ENCODE data around the gene PDE4D.
A peak's percentile ranks its signal among the peaks of the same experiment; 100 is the strongest.

PDE4D gene

DNA sequence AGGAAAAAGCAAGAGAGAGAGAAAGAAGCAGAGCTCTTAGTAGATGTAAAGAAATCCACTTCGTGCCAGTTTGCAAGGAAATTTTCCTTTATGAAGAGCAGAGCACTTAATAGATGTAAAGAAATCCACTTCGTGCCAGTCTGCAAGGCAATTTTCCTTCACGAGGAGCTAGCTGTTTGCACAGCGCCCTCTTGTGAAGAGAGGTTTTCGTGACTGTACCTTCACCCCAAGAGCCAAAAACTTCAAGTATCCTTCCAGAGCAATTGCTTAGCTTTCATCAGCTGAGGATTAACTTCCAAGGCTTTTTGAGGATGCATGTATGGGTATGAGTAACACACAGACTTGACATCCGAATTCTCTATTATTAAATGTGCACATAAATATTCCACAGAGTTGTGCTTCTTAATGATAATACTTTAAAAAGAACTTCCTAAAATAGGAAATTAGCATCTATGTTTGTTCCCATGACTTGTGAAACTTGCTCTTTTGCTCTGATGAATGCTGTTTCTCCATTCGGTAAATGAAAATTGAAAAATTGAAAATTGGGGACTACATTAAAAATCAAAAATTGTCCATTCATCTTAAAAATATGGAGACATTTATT is 525.6 kb downstream of the PDE4D start:
- DNase-seq (ENCODE audit: low spot score) = peak; percentile 70

- DNase-seq (ENCODE audit: low spot score) = no peak
Observed at GRCh38 chr5:59366784-59367183, 526.7 kb downstream of the PDE4D start.

DNA sequence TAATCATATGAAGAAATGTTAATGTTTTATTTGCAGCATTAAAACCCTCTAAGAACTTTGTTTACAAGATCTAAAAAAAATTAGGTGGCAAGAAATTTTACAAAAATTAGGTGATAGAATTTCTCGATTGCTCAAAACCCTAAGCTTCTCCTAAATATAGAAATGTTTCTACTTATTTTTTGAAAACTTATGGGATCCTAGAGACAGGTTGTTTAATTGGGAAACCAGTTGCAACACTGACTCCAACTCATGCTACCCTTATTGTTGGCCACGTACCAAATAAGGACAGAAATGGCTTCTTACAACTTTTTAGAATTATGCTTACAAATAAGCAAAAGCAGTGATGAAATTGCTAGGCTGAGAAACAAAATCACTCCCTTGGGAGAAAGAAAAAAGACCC is 531.1 kb downstream of the PDE4D start:
- no peak for DNase-seq (ENCODE audit: low spot score)

DNA sequence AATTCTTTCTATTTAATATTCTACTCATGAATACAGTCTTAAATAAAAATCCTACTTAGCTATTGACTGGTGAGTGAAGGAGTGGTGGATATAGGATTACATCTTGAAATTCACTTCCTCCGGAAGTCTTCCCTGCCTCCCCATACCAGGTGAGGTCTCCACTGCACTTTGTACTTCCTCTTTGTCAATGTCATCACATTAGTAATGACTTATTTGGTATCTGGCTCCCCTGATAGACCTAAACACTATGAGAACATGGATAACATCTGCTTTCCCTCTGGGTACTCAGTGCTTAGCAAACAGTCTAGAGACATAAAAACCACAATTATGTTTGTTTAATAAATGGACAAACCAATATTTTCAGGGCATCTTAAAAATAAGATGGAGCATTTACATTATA is 532.1 kb downstream of the PDE4D start:
- DNase-seq (ENCODE audit: low spot score) = no peak

- DNase-seq (ENCODE audit: low spot score) = no peak
Observed at GRCh38 chr5:59360130-59360555, 533.4 kb downstream of the PDE4D start.

GRCh38 chr5:59358005-59358861 is 535.3 kb downstream of the PDE4D start:
- DNase-seq (ENCODE audit: low spot score) = peak; percentile 25

DNA sequence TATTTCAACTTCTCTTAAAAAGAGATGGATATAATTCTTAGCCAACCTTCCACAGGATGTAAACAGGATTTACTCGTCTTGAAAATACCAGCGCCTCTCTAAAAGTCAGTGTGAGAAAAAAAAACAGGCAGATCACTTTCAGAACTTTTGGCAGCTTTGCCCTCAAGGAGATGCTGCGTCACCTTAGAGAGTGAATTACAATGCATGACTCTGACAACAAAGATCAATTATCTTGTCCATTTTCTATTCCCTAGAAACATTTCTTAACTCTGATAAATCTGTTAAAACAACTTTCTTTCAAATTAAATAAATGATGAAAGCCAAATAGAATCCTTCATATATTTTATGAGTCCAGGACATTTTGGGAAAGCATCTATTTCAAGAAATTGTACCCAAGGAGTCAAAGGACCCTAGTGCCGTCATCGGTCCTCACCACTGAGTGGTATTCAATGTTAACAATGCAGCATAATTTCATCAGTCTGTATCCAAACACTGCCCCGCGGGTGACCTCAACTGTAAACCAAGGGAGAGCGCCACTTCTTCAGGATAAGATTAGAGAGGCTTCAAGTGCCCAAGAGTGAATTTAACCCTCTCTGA is 536.0 kb downstream of the PDE4D start:
- DNase-seq (ENCODE audit: low spot score) = peak; percentile 87

DNA sequence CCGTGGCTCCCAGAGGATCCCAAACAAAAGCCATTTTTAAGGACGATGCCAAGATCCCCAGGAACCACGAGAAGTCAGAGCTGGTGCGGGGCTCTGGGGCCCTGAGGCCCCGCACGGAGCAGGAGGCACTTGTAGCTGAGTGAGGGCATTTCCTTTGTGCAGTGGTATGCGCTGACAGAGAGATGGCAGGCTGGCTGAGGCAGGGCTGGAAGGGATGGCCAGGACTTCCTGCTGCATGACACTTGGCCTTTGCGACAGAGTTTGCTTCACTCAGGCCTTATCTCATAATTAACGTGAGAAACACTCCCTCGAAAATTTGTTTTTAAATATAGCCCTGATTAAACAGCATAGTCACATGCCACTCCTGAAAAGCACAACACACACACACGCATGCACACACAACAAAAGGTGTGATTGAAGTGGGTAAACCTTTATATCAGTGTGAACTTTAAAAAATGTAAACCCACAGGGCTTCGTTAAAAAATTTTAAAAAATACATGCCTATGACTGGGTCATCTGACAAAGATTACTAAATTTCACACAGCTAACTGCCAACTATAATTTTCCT is 536.6 kb downstream of the PDE4D start:
- peak; percentile 32 for DNase-seq (ENCODE audit: low spot score)

- DNase-seq (ENCODE audit: low spot score) = no peak
Observed at GRCh38 chr5:59354811-59355210, 538.7 kb downstream of the PDE4D start.

DNA sequence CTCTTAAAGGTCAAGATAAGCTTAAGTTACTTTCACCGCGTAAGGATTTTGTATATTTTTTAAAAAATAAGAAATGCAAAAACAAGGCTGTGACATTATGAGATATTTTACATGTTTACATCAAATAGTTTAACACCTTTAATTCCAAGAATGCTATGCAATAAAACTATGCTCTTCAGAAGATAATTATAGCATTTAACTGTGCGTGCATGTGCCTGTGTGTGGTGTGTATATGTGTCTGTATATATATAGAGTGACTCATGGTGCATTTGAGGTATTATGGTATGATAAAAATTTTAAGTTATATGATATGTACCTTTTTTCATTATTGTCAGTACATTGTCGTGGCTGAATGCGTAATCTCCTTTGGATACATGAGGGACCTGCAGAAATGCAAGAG is 539.3 kb downstream of the PDE4D start:
- no peak for DNase-seq (ENCODE audit: low spot score)

DNA sequence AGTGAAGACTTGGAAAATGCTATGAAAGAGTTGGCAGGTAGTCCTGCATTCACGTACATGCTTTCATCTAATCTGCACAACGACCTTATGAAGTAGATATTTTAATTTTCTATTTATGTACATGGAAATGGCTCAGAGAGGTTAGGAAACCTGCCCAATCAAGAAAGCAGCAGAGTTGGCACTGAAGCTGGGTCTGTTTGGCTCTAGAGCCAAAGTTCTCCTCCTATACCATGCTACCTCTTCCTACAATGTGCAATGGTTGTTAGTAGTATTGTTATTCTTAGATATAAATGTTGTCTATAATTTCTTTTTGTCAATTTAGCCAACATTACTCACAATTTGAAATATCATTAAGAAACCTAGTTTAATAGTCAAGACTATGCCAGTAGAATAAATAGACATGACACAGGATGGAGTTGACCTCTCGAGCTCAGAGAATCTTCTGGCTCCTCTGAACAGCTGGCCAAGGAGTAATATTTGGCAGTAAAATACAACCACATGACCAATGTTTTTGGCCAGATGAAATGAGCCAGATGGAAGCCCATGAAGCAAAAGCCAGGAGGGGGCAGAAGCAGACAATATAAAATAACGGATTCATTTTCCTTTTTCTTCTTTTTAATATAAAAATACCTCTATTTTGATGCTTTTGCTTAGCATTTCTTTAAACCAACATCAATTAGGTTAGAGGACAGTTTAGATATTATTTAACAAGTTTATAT is 542.3 kb downstream of the PDE4D start:
- DNase-seq (ENCODE audit: low spot score) = no peak

DNA sequence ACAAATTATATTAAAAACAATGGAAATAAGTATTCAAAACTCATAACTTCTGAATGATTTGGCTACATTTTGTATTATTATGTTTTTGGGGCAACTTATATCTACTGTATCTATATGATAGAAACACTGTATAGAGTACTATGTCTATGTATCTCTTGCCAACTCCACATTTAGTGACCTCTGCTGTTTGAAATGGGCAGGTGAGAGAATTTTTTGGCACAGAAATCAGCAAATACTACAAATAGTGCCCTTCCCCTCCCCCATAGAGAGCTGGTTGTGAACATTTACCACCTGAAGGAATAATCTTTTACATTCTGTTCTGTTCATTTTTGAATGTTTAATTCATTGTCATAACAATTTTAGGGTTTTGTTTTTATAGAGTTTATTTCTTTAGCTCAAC is 545.3 kb downstream of the PDE4D start:
- no peak for DNase-seq (ENCODE audit: low spot score)

GRCh38 chr5:59346982-59347381 is 546.5 kb downstream of the PDE4D start:
- DNase-seq (ENCODE audit: low spot score) = no peak

DNA sequence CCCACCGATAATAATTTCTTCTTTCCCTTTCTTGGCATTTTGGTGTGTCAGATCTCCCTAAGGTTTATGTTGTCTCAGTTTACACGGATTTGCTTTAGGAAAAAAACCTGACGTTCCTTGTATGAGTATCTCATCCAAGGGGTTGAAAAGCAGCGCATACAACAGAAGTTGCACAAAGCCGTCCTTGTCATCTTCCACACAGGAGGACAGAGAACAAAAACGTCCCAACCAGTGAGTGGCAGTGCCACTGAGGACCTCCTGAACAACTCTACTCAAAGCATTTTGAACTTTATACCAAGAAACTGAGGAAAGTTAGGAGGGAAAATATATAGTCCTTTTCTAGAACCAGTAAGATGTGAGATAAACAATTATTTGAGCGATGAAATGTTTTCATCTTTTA is 547.0 kb downstream of the PDE4D start:
- no peak for DNase-seq (ENCODE audit: low spot score)

- DNase-seq (ENCODE audit: low spot score) = peak; percentile 74
Observed at GRCh38 chr5:59342181-59342580, 551.3 kb downstream of the PDE4D start.

DNA sequence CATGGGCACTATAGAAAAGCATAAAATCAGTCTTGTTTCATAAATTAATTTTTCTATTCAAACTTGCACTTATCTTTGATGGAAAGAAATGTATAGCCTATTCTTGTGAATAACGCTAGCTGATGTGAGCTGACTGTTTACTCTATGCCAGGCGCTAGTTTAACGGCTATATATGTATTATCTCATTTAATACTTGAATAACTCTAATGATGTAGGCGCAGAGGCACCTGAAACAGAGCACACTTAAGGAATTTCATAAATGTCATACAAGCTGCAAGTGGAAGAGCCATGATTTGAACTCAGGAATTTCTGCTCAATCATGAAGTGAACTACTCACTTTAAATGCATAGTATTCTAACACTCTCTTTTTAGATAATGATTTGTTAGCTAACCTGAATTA is 551.8 kb downstream of the PDE4D start:
- DNase-seq (ENCODE audit: low spot score) = no peak

DNA sequence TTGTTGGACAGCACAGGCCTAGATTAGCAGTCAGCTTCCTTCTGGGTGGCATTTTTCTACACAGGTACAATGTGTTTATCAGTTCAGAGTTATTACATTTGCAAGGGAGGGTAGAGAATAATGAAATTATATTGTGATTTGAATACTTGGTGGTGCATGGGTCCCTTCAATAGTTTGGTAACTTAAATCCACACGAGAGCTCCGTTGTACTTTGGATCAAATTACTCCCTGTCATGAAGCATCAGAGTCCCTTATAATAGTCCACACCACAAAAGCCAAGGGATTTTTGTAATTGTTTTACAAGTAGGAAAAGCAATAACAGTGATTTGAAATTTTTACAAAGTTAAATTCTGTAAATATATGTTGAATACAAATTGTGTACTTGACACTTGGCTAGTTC is 552.4 kb downstream of the PDE4D start:
- DNase-seq (ENCODE audit: low spot score) = peak; percentile 69

GRCh38 chr5:59340637-59341036 is 552.9 kb downstream of the PDE4D start:
- DNase-seq (ENCODE audit: low spot score) = no peak

DNA sequence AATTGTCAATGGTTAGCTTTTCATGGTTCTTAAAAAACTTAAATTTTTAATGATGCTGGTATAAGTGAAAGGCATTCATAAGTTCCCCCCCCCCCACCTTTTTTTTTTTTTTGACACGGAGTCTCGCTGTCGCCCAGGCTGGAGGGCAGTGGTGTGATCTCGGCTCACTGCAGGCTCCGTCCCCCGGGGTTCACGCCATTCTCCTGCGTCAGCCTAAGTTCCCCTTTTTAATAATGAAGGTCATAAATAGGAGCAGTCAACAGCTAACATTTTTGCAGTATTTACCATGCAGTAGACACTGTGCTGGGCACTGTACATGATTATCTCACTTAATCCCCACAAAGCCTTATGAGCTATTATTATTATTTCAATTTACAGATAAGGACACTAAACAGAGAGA is 556.3 kb downstream of the PDE4D start:
- DNase-seq (ENCODE audit: low spot score) = no peak

DNA sequence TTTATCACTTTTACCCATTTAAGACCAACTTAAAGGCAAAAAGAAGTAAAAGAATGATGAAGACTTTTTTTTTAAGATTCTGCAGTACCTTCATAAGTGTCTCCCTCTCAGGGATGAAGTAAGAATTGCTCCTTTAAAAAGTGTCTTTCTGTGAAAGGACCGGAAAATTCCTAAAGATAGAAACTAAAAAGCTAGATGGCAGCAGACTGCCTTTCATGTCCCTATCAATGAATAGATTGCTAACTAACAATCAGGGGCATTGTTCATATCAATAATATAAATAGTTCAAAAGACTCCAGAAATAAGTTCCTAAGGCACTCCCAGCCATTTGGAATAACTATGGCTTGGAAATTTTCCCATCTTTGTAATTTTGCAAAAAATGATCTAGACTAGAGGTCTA is 558.0 kb downstream of the PDE4D start:
- no peak for DNase-seq (ENCODE audit: low spot score)

DNA sequence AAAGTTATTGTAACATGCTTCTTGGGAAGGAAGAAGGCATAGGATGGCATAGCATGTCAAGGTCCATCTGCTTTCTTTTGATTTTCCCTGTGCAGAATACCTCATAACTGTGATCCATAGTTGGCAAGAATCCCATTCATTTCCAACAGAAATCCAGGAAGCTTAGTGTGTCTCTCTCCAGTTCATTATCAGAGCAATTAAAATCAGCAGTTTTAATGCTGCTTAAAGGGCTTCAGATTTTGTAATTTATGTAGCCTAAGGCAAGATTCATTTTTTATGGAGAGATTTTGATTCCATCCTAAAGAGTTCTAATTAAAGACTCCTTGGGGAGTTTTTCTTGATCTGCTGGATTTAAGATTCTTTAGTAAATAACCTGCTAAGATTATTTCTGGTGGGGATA is 560.1 kb downstream of the PDE4D start:
- no peak for DNase-seq (ENCODE audit: low spot score)

All from SK-N-DZ (cell line).